Vagina (tissue), 2 donors: ENCODE data around the gene ATP2B2.

Experiments
- POLR2A ChIP-seq, 2 donors: fragments of 450-650 bp; IDR thresholded peaks; one replicate each; pipeline ENCODE4 v1.6.1; 2017; ENCODE audit warnings: antibody characterized with exemption in 2 of 2, mild to moderate bottlenecking in 2 of 2, moderate library complexity in 2 of 2
- POLR2AphosphoS5 ChIP-seq, 2 donors: sonication (generic); formaldehyde crosslinking; IDR thresholded peaks; one replicate each; pipeline ENCODE4 v1.9.0; 2017; ENCODE audit warnings: antibody characterized with exemption in 2 of 2, mild to moderate bottlenecking in 2 of 2, low read depth in 1 of 2; ENCODE audit not compliant: insufficient read depth in 1 of 2
- TF ChIP-seq, protein P1 (sequence below), 3 experiments: fragments of 450-650 bp in 2 of 3; fragments of 200-600 bp in 1 of 3; sonication (generic) in 1 of 3; IDR thresholded peaks; one replicate each; pipeline ENCODE4 v1.5.1; 2017 to 2019; ENCODE audit warnings: antibody characterized with exemption in 3 of 3, mild to moderate bottlenecking in 2 of 3, moderate library complexity in 2 of 3

GRCh38 chr3:10328460-10329071 is 176.8 kb downstream of the ATP2B2 start:
- TF ChIP-seq, protein P1, sequence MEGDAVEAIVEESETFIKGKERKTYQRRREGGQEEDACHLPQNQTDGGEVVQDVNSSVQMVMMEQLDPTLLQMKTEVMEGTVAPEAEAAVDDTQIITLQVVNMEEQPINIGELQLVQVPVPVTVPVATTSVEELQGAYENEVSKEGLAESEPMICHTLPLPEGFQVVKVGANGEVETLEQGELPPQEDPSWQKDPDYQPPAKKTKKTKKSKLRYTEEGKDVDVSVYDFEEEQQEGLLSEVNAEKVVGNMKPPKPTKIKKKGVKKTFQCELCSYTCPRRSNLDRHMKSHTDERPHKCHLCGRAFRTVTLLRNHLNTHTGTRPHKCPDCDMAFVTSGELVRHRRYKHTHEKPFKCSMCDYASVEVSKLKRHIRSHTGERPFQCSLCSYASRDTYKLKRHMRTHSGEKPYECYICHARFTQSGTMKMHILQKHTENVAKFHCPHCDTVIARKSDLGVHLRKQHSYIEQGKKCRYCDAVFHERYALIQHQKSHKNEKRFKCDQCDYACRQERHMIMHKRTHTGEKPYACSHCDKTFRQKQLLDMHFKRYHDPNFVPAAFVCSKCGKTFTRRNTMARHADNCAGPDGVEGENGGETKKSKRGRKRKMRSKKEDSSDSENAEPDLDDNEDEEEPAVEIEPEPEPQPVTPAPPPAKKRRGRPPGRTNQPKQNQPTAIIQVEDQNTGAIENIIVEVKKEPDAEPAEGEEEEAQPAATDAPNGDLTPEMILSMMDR (IDR thresholded peaks at IDR 0.05) = no peak
- TF ChIP-seq POLR2A (IDR thresholded peaks at IDR 0.05) (no peak), POLR2AphosphoS5 (IDR thresholded peaks at IDR 0.05; ENCODE audit: insufficient read depth in 1 of 2, low read depth in 1 of 2) (no peak)
